ENCODE results near the gene SFXN5.
A peak's percentile ranks its signal among the peaks of the same experiment; 100 is the strongest.

SFXN5 gene

GRCh38 chr2:72934683-72935610 is 136.6 kb downstream of the SFXN5 start:
- no peak for DNase-seq

DNA sequence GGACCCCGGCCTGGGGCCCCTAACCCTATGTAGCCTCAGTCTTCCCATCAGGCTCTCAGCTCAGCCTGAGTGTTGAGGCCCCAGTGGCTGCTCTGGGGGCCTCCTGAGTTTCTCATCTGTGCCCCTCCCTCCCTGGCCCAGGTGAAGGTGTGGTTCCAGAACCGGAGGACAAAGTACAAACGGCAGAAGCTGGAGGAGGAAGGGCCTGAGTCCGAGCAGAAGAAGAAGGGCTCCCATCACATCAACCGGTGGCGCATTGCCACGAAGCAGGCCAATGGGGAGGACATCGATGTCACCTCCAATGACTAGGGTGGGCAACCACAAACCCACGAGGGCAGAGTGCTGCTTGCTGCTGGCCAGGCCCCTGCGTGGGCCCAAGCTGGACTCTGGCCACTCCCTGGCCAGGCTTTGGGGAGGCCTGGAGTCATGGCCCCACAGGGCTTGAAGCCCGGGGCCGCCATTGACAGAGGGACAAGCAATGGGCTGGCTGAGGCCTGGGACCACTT is 137.8 kb downstream of the SFXN5 start:
- no peak for DNase-seq

DNA sequence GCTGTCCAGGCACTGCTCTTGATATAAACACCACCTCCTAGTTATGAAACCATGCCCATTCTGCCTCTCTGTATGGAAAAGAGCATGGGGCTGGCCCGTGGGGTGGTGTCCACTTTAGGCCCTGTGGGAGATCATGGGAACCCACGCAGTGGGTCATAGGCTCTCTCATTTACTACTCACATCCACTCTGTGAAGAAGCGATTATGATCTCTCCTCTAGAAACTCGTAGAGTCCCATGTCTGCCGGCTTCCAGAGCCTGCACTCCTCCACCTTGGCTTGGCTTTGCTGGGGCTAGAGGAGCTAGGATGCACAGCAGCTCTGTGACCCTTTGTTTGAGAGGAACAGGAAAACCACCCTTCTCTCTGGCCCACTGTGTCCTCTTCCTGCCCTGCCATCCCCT is 138.3 kb downstream of the SFXN5 start:
- no peak for DNase-seq

DNA sequence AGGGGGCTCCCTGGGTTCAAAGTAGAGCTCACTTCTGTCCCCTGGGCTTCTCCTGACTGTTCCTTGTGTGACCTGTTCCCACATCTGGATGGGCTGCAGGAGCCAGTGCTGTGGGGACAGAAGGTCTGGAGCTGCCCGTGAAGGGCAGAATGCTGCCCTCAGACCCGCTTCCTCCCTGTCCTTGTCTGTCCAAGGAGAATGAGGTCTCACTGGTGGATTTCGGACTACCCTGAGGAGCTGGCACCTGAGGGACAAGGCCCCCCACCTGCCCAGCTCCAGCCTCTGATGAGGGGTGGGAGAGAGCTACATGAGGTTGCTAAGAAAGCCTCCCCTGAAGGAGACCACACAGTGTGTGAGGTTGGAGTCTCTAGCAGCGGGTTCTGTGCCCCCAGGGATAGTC is 138.7 kb downstream of the SFXN5 start:
- no peak for DNase-seq

DNA sequence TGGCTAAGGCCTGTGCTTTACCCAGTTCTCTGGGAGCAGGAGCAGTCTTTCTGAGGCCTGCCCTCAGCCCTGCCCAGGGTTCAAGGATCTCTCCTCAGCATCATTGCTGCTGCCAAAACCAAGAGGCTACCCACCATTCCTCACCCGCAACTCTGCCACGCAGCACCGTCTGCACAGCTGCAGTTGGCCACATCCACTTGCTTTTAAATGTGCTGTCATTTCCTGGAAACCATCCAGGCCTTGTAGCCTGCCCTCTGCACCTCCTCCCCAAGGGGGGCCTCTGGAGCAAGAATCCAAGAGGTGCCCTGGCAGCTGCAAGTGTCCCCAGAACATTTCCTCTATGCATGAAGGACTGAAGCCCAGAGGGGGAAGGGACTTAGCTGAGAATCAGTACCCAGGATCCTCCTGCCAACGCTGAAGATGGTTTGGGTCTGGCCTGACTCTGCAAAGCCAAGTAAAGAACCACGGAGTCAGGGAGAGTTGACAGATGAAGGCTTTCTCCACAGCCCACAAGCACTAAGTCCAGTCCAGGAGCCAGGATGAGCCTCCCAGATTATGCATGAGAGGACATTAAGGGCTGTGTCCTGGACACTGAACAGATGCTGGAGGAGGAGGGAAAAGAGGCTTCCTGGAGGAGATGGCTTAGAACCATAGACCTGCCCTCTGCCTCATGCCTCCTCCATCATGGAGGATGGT is 139.3 kb downstream of the SFXN5 start:
- no peak for DNase-seq

DNA sequence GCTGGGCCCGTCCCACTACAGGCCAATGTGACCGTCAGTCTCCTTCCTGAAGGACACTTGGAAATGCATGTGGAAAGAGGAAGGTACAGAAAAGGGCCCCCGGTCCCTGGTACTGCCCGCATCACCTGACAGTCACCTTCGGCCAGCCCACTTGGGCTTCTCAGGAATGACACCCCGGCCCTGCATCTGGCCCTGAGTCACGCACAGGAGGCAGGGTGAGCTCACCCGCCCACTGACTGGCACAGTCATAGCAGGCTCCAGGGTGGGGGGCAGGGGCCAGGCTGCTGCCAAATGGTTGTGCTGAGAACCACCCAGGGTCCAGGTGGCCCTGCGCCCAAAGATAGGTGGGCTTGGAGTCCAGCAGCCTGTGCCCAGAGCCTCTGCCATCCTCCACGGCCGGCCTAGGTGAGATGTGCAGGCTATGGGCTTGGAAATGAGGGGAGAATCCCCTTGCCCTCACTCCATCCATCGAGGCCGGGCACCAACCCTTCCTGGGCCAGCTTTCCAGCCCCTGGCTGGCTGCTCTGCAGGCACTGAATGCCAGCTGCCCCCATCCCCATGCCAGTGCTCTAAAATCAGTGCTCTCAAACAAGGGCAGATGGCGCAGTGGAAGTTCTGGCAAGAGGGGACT is 140.1 kb downstream of the SFXN5 start:
- DNase-seq = peak; percentile 62

- DNase-seq = no peak
Measured at GRCh38 chr2:72929010-72929409, 142.5 kb downstream of the SFXN5 start.

DNA sequence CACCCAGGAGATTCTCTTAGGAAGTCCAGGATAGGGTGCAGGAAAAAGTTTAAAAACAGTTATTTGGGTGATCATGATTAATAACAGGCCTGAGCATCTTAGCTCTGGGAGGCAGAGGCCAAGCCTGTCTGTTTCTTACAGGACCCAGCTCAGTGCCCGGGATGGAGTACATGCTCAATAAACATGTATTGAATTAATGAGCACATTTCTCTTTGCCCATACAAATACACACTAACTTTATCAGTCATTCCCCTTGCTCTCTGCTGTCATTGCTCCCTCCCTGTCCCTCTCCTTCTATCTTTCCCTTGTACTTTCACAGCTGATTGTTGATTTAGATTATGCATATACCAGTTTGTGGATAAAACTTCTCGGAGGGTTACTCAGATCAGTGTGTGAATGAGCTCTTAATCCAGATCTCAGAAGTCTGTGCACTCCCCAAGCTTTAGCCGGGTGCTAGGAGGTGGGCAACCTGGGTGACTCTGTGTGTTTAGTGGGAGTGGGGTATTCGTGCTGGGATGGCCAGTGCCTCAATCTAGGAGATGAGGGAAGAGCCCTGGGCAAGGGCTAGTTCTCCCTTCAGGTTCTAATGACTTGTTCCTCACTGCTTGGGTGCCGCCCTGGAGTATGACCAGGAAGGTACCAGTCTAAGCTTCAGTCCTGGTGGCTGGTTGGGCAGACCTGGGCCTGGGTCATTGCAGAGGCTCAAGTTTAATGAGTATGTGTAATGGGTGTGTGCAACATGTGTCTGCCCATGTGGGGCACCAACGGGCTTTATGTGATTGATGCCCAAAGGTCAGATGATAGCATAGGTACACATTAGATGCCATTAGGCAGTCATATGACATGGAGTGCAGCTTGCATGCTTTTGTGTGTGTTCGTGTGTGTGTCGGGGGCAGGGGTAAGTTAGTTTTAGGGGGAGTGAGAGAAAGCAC is 143.6 kb downstream of the SFXN5 start:
- peak; percentile 55 for DNase-seq

- no peak for DNase-seq
Measured at GRCh38 chr2:72926811-72927465, 144.6 kb downstream of the SFXN5 start.

DNA sequence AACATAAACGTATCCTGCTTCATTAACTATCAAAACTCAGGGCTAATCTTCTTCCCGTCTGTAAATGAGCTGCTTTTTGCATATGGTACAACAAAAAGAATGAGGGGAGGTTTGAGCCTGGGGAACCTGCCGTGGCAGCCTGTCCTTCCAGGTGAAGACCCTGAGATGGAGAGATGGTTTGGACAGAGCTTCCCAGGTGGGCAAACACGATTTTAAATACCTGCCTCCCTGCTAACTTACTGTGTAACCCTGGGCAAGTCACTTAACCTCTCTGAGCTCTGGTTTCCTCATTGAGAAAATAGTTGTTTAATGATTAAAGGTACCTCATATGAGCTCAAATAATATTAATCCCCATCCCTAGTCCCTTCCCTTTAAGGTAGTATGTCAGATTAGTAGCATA is 145.1 kb downstream of the SFXN5 start:
- DNase-seq = peak; percentile 47

- peak; percentile 51 for DNase-seq
Measured at GRCh38 chr2:72925328-72925943, 146.1 kb downstream of the SFXN5 start.

- DNase-seq = peak; percentile 61
Measured at GRCh38 chr2:72924353-72925240, 146.9 kb downstream of the SFXN5 start.

DNA sequence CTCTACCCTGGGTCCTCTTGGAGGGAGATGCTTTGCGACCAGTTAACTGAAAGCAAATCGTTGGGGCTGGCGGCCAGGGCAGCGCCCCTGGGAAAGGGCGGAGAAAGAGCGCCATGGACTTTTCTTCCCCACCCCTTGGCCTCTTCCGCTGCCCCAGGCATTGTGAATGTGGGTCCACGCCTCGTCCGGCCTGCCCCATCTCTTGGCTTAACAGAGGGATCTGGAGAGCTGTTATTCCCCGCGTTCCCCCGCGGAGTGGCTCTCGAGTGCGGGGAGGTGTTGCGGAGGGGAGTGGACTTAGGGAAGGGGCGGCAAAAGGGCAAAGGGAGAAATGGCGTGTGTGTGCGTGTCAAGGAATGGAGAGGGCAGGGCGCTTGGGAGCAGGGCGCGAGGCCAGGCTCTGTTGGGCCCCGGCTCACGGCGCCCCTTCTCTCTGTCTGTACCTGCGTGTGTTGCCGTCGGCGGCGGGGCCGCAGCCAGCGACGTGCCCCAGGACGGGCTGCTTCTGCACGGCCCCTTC is 147.6 kb downstream of the SFXN5 start:
- DNase-seq = no peak

DNA sequence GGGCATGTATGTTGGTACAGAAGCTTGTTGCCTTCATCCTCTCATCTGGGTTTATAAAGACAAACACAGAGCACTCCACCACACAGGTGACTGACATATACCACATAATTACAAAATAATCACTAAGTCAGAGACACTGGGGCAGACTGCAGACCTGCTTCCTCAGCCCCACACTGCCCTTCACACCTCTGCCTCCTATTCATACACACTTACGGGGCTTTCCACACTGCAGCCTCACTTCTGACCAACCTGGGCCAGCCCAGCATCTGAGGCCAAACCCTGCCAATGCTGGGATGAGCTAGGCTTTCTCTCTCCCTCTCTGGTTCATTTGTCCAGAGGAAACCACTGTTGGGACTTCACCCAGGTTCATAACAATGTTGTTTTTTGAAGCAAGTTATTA is 149.7 kb downstream of the SFXN5 start:
- DNase-seq = peak; percentile 30

DNA sequence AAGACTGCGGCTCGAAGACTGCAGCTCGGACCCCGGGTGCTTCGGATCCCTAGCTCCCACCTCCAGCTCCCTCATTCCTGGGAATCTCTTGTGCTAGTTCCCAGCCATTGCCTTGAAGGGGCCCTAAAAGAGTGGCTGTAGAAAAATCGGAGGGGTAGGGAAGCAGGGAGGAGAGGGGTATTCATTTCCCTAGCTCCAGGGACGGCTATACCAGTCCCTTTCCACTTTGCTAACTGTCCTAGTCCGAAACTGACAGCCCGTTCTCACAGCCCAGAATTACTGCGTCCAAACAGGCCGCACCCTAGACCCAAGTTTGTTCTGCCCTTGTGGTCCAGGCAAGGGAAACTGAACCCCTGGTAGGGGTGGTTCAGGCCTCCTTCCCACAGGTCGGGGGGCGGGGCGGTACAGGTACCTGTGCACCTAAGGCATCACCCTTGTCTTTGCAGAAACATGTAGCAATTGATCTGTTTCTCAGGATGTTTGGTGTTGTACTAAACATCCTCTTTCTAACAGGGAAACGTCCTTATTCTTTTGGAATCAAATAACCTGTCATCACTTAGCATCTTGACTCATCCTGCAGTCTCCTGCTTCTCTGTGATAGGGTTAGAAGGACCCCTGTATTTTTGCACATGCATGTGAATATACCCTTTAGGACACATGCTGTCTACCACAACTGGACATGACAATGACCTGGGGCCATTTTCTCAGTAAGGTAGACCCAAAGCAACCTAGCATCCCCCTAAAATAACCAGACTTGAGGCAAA is 150.2 kb downstream of the SFXN5 start:
- DNase-seq = peak; percentile 54

- peak; percentile 74 for DNase-seq
Measured at GRCh38 chr2:72920318-72921087, 151.0 kb downstream of the SFXN5 start.

- peak; percentile 57 for DNase-seq
Measured at GRCh38 chr2:72919414-72920317, 151.8 kb downstream of the SFXN5 start.
